H1 (cell line): Measurements from ENCODE around the gene VPS35L. TPM values are rescaled to one million over a fixed set of nuclear protein-coding genes. Genes with fewer than 3 reads are reported as not detected.

Experiments
- CTCF ChIA-PET: fragments of 300-600 bp; sonication (Branson Sonifier 250); formaldehyde crosslinking; loops from one replicate; lab custom pipeline; 2021; ENCODE audit not compliant: partially characterized antibody; lab: Charles Lee
- POLR2A ChIA-PET: fragments of 300-600 bp; sonication (Branson Sonifier 250); formaldehyde crosslinking; loops from one replicate; lab custom pipeline; 2021; ENCODE audit warnings: inconsistent platforms; ENCODE audit not compliant: partially characterized antibody; lab: Charles Lee
- DNase-seq, 2 experiments: peaks; one replicate each; pipeline versions ENCODE4 v3.0.0 to v3.0.0-alpha.2; 2010 to 2022; ENCODE audit warnings: low spot score in 2 of 2, low read depth in 1 of 2, mixed read lengths in 1 of 2
- FAIRE-seq: peaks from 2 replicates; lab custom pipeline; 2011; peaks lifted over from hg19 to GRCh38; lab: Jason Lieb, UNC
- H2AFZ ChIP-seq: 2 replicates; pipeline ENCODE4 v1.8.1; 2012; ENCODE audit warnings: low read length, inconsistent platforms
- H2AK5ac ChIP-seq: 2 replicates; pipeline ENCODE4 v1.6.1; 2013; ENCODE audit warnings: low read depth, low read length
- H2BK120ac ChIP-seq: replicated peaks from 2 replicates; pipeline ENCODE3; 2013; ENCODE audit warnings: low read depth, low read length, inconsistent platforms
- H2BK12ac ChIP-seq: 2 replicates; pipeline ENCODE4 v1.6.1; 2013; ENCODE audit warnings: low read depth, low read length
- H2BK15ac ChIP-seq: 2 replicates; pipeline ENCODE4 v1.6.1; 2013; ENCODE audit warnings: low read length
- H2BK20ac ChIP-seq: 2 replicates; pipeline ENCODE4 v1.6.1; 2013; ENCODE audit warnings: low read length
- H2BK5ac ChIP-seq: 2 replicates; pipeline ENCODE4 v1.6.1; 2013; ENCODE audit warnings: low read depth, low read length
- H3K14ac ChIP-seq: 2 replicates; pipeline ENCODE4 v1.6.1; 2013; ENCODE audit warnings: inconsistent platforms; ENCODE audit not compliant: insufficient read length
- H3K18ac ChIP-seq: 2 replicates; pipeline ENCODE4 v1.6.1; 2013; ENCODE audit warnings: low read length; ENCODE audit errors: extremely low read depth
- H3K23ac ChIP-seq: 2 replicates; pipeline ENCODE4 v1.6.1; 2013; ENCODE audit warnings: inconsistent platforms; ENCODE audit not compliant: insufficient read length
- H3K23me2 ChIP-seq: 2 replicates; pipeline ENCODE4 v1.6.1; 2013; ENCODE audit warnings: low read depth, low read length
- H3K27ac ChIP-seq: 2 replicates; pipeline ENCODE4 v1.6.1; 2011; ENCODE audit warnings: low read depth, low read length, inconsistent platforms
- H3K27me3 ChIP-seq, 4 experiments: replicated peaks in 1 of 4; 1 replicate in 1 of 4; 2 replicates in 3 of 4; pipeline versions ENCODE4 v1.6.1 to v1.8.1; 2011 to 2013; ENCODE audit warnings: low read length in 3 of 4, mild to moderate bottlenecking in 3 of 4, inconsistent platforms in 2 of 4, mixed read lengths in 2 of 4, moderate library complexity in 1 of 4; ENCODE audit not compliant: control insufficient read depth in 3 of 4, insufficient read depth in 3 of 4; ENCODE audit errors: extremely low read depth in 1 of 4
- H3K36me3 ChIP-seq, 4 experiments: 2 replicates each; pipeline versions ENCODE4 v1.6.1 to v1.8.1; 2011 to 2013; ENCODE audit warnings: mild to moderate bottlenecking in 4 of 4, low read length in 3 of 4, moderate library complexity in 2 of 4, control low read depth in 1 of 4, inconsistent platforms in 1 of 4; ENCODE audit not compliant: insufficient read depth in 4 of 4, control insufficient read depth in 2 of 4
- H3K4ac ChIP-seq: replicated peaks from 2 replicates; pipeline ENCODE3; 2013; ENCODE audit warnings: low read length, low read depth, mixed read lengths, inconsistent platforms; ENCODE audit not compliant: insufficient read length
- H3K4me1 ChIP-seq, 4 experiments: replicated peaks in 1 of 4; 1 replicate in 1 of 4; 2 replicates in 3 of 4; pipeline versions ENCODE4 v1.6.1 to v1.8.1; 2011 to 2013; ENCODE audit warnings: low read length in 3 of 4, inconsistent platforms in 2 of 4, mixed read lengths in 1 of 4; ENCODE audit not compliant: insufficient read depth in 4 of 4, control insufficient read depth in 3 of 4
- H3K4me2 ChIP-seq, 2 experiments: 2 replicates each; pipeline versions ENCODE4 v1.6.1 to v1.8.1; 2011 to 2013; ENCODE audit warnings: low read depth in 2 of 2, low read length in 2 of 2, control low read depth in 1 of 2, inconsistent platforms in 1 of 2, mild to moderate bottlenecking in 1 of 2; ENCODE audit not compliant: insufficient read depth in 1 of 2
- H3K4me3 ChIP-seq, 4 experiments: fragments of 200-600, 300-600 bp in 1 of 4; sonication (generic), shearing (Covaris generic), sonication (Bioruptor Twin) in 1 of 4; 2 replicates each; pipeline versions ENCODE4 v1.5.1 to v1.8.1; 2011 to 2016; ENCODE audit warnings: low read length in 4 of 4, low read depth in 3 of 4, control low read depth in 2 of 4, inconsistent platforms in 2 of 4, mild to moderate bottlenecking in 2 of 4, mixed read lengths in 1 of 4, moderate library complexity in 1 of 4; ENCODE audit not compliant: insufficient read depth in 2 of 4; ENCODE audit errors: extremely low read depth in 1 of 4
- H3K56ac ChIP-seq: replicated peaks from 2 replicates; pipeline ENCODE3; 2013; ENCODE audit warnings: low read depth, mild to moderate bottlenecking, mixed read lengths, low read length, inconsistent platforms; ENCODE audit not compliant: insufficient read length
- H3K79me1 ChIP-seq: 2 replicates; pipeline ENCODE4 v1.6.1; 2013; ENCODE audit warnings: low read depth, low read length, control low read depth
- H3K79me2 ChIP-seq, 2 experiments: 2 replicates each; pipeline versions ENCODE4 v1.6.1 to v1.8.1; 2012 to 2013; ENCODE audit warnings: low read length in 2 of 2, mild to moderate bottlenecking in 2 of 2, inconsistent platforms in 1 of 2; ENCODE audit not compliant: insufficient read depth in 2 of 2, control insufficient read depth in 1 of 2
- H3K9ac ChIP-seq, 4 experiments: replicated peaks in 1 of 4; 1 replicate in 1 of 4; 2 replicates in 3 of 4; pipeline versions ENCODE4 v1.6.1 to v1.8.1; 2011 to 2013; ENCODE audit warnings: low read depth in 3 of 4, low read length in 3 of 4, control low read depth in 2 of 4, mild to moderate bottlenecking in 2 of 4, moderate library complexity in 2 of 4, inconsistent platforms in 1 of 4; ENCODE audit errors: extremely low read depth in 1 of 4
- H3K9me3 ChIP-seq, 2 experiments: 2 replicates each; pipeline versions ENCODE4 v1.6.1 to v1.8.1; 2012 to 2013; ENCODE audit warnings: mild to moderate bottlenecking in 2 of 2, moderate library complexity in 2 of 2, control low read depth in 1 of 2, inconsistent platforms in 1 of 2, low read depth in 1 of 2, low read length in 1 of 2, mixed read lengths in 1 of 2; ENCODE audit not compliant: insufficient read depth in 2 of 2
- H4K20me1 ChIP-seq, 2 experiments: replicated peaks in 1 of 2; 2 replicates each; pipeline versions ENCODE3 to v1.8.1; 2011 to 2013; ENCODE audit warnings: inconsistent platforms in 2 of 2, low read length in 2 of 2, mild to moderate bottlenecking in 1 of 2; ENCODE audit not compliant: insufficient read depth in 2 of 2, control insufficient read depth in 1 of 2
- H4K5ac ChIP-seq: 2 replicates; pipeline ENCODE4 v1.6.1; 2013; ENCODE audit warnings: low read length, low read depth, mixed read lengths, inconsistent platforms; ENCODE audit not compliant: insufficient read length
- H4K8ac ChIP-seq: 2 replicates; pipeline ENCODE4 v1.8.0; 2013; ENCODE audit warnings: mild to moderate bottlenecking, moderate library complexity, low read length, inconsistent platforms; ENCODE audit not compliant: insufficient read depth; ENCODE audit errors: extremely low read depth
- H4K91ac ChIP-seq: replicated peaks from 2 replicates; pipeline ENCODE3; 2013; ENCODE audit warnings: low read length, mixed read lengths, inconsistent platforms; ENCODE audit not compliant: insufficient read length
- CHD1 ChIP-seq: IDR thresholded peaks from 2 replicates; pipeline ENCODE4 v1.6.1; 2012; ENCODE audit warnings: low read depth, low read length, improper control_type of control experiment
- E2F6 ChIP-seq: IDR thresholded peaks from 2 replicates; pipeline ENCODE4 v1.6.1; 2012; ENCODE audit warnings: inconsistent platforms
- EZH2 ChIP-seq: fragments of 200-600 bp; sonication (generic); IDR thresholded peaks from 2 replicates; pipeline ENCODE4 v1.7.1; 2012; ENCODE audit warnings: low read depth, mild to moderate bottlenecking, moderate library complexity, low read length, inconsistent platforms; ENCODE audit not compliant: severe bottlenecking
- GABPA ChIP-seq: IDR thresholded peaks from 2 replicates; pipeline ENCODE4 v1.6.1; 2011; ENCODE audit warnings: mild to moderate bottlenecking, low read length, moderate library complexity, borderline replicate concordance; ENCODE audit not compliant: insufficient read depth
- HDAC6 ChIP-seq: IDR thresholded peaks from one replicate; pipeline ENCODE4 v1.7.1; 2012; ENCODE audit warnings: low read depth, mild to moderate bottlenecking, inconsistent platforms, low read length, moderate library complexity
- JUND ChIP-seq: IDR thresholded peaks from 2 replicates; pipeline ENCODE4 v1.6.1; 2011; ENCODE audit warnings: mild to moderate bottlenecking, improper control_type of control experiment, low read length
- KDM1A ChIP-seq: fragments of 200-600, 300-600 bp; sonication (generic); IDR thresholded peaks from 2 replicates; pipeline ENCODE4 v1.7.1; 2016; ENCODE audit warnings: mild to moderate bottlenecking, low read length, borderline replicate concordance
- MAFK ChIP-seq: IDR thresholded peaks from 2 replicates; pipeline ENCODE4 v1.6.1; 2012; ENCODE audit warnings: low read depth, mild to moderate bottlenecking, improper control_type of control experiment, low read length
- NANOG ChIP-seq: IDR thresholded peaks from 2 replicates; pipeline ENCODE4 v1.6.1; 2011; ENCODE audit warnings: low read length, low read depth, mild to moderate bottlenecking, inconsistent platforms; ENCODE audit not compliant: insufficient read depth, poor library complexity, severe bottlenecking
- POLR2AphosphoS5 ChIP-seq: IDR thresholded peaks from 2 replicates; pipeline ENCODE4 v1.6.1; 2011; ENCODE audit warnings: low read depth, low read length
- SIRT6 ChIP-seq: IDR thresholded peaks from one replicate; pipeline ENCODE4 v1.7.1; 2012; ENCODE audit warnings: low read length, inconsistent platforms
- SP1 ChIP-seq: IDR thresholded peaks from 2 replicates; pipeline ENCODE4 v1.6.1; 2011; ENCODE audit warnings: low read depth, low read length
- SP2 ChIP-seq: IDR thresholded peaks from 2 replicates; pipeline ENCODE4 v1.6.1; 2012; ENCODE audit warnings: mild to moderate bottlenecking, low read length, inconsistent platforms
- SRF ChIP-seq: IDR thresholded peaks from 2 replicates; pipeline ENCODE4 v1.6.1; 2011; ENCODE audit warnings: mild to moderate bottlenecking, low read depth, low read length, moderate library complexity
- WGBS, 2 experiments: shearing (Covaris generic) in 1 of 2; methylation state at CpG; one replicate each; pipeline versions ENCODE4 v1.1.6 to v1.1.7; 2013 to 2015; ENCODE audit warnings: low lambda C conversion rate in 2 of 2, mixed read lengths in 2 of 2, inconsistent platforms in 1 of 2, low coverage in 1 of 2, missing lambda C conversion rate in 1 of 2; ENCODE audit not compliant: insufficient replicate concordance in 2 of 2, insufficient coverage in 1 of 2, insufficient read length in 1 of 2; ENCODE audit errors: extremely low coverage in 1 of 2, missing lambda C conversion rate in 1 of 2; 5-methylcytosine and 5-hydroxymethylcytosine counted together
- polyA plus RNA-seq, 7 experiments: library from polyadenylated mRNA; depleted of rRNA in 3 of 7; stranded (reverse) in 5 of 7; unstranded in 2 of 7; fragments of >200 nt in 5 of 7; fragments of 200-250 nt in 2 of 7; gene quantifications; 1 replicate in 5 of 7; 2 replicates in 1 of 7; 4 replicates in 1 of 7; pipeline versions ENCODE4 v1.2.1 to v1.2.3, GENCODE V29; 2011 to 2013; ENCODE audit warnings: missing spikeins in 2 of 7, mixed read lengths in 2 of 7
- total RNA-seq: library from RNA; stranded (reverse); fragmentation: NEBNext Ultra II Directional; extraction: Animal tissue kit (Norgen Biotek cat#: 25700); gene quantifications from 2 replicates; pipeline ENCODE4 v1.2.1, GENCODE V29; 2021

Gene VPS35L
- total and polyA plus RNA-seq, 2 of the 8 experiments (the other 6 are each of a cell fraction or from before 2014, with no cell fraction given), result 31.5 to 57.1 TPM

- Histone ChIP-seq H2BK120ac (no peak overlapping the region), H3K4me1 (no peaks in the 10 kb centered on the region), H3K36me3 (peaks cover 2 to 26% (median 18%) of the 10 kb centered on the region in 4 experiments; a peak in 7 of 8 replicates), H2BK15ac (no peak overlapping the region), H3K79me1 (no peaks in the 10 kb centered on the region), H3K9me3 (peaks cover 0 to 10% of the 10 kb centered on the region in 2 experiments; a peak in 2 of 4 replicates), H2AK5ac (no peak overlapping the region), H3K4ac (no peak overlapping the region), H2AFZ (no peak overlapping the region), H4K8ac (no peak overlapping the region), H3K23me2 (no peaks in the 10 kb centered on the region), H3K4me2 (no peak overlapping the region), H3K4me3 (no peak overlapping the region), H3K27ac (no peak overlapping the region), H4K5ac (no peak overlapping the region), H3K79me2 (no peaks in the 10 kb centered on the region), H3K27me3 (no peaks in the 10 kb centered on the region), H3K23ac (no peak overlapping the region), H3K9ac (no peak overlapping the region), H3K18ac (no peak overlapping the region), H4K91ac (no peak overlapping the region), H3K14ac (no peak overlapping the region), H2BK5ac (no peak overlapping the region), H2BK12ac (no peak overlapping the region), H3K56ac (no peak overlapping the region), H4K20me1 (no peaks in the 10 kb centered on the region), H2BK20ac (no peak overlapping the region)
- POLR2A ChIA-PET, result interaction anchor here (0.9 to 1.2 kb wide), 3 partner anchors 11 to 41 kb away, joined by 3 read pairs; no protein-coding TSS in a partner anchor
- DNase-seq (no peak), FAIRE-seq (no peak)
- WGBS, 2 experiments, result 90% methylated on average over 4 of the region's 4 CpGs; no CpG with 5 or more reads in 1 of the 2 experiments
- CTCF ChIA-PET, result interaction anchor here (1.4 kb wide), 1 partner anchor 250 kb away, joined by 3 read pairs; no protein-coding TSS in a partner anchor
- no peak for TF ChIP-seq NANOG
- no peak for TF ChIP-seq GABPA
- no peak for TF ChIP-seq JUND
- TF ChIP-seq SP1, result no peak
- TF ChIP-seq HDAC6, result no peak
- TF ChIP-seq KDM1A, result no peak
- no peak for TF ChIP-seq CHD1
- no peak for TF ChIP-seq E2F6
- no peak for TF ChIP-seq EZH2
- no peak for TF ChIP-seq SIRT6
- no peak for TF ChIP-seq SRF
- TF ChIP-seq POLR2AphosphoS5, result no peak
- TF ChIP-seq MAFK, result no peak
- TF ChIP-seq SP2, result no peak
Measured at GRCh38 chr16:19657831-19658230, 102.3 kb downstream of the VPS35L start.
